Left hindlimb (tissue), 1 donor: ENCODE measurements around the gene ARGLU1.

ENCODE experiments used
- DNase-seq: peaks from one replicate; pipeline ENCODE4 v3.0.0-alpha.2; 2018

ARGLU1 gene

GRCh38 chr13:106498158-106498557, 69.8 kb downstream of the ARGLU1 start:
- DNase-seq, result no peak

DNA sequence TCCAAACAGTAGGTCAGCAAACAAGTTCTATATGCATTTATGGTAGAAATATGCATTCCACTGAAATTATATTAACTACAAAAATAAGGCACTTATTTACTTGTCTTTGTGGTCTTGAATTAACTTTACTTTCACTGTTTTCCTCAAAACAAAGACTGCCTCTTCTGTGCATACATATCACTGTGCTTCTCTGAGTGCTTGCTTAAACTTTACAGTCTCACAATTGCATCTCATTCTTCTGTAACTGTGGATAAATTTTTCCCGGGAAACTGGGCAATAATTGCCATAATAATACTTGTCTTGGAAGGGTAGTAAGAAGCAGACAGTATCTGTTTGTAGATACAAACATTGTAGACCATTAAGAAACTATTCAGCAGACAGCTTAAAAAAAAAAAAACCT, 70.9 kb downstream of the ARGLU1 start:
- no peak for DNase-seq

DNA sequence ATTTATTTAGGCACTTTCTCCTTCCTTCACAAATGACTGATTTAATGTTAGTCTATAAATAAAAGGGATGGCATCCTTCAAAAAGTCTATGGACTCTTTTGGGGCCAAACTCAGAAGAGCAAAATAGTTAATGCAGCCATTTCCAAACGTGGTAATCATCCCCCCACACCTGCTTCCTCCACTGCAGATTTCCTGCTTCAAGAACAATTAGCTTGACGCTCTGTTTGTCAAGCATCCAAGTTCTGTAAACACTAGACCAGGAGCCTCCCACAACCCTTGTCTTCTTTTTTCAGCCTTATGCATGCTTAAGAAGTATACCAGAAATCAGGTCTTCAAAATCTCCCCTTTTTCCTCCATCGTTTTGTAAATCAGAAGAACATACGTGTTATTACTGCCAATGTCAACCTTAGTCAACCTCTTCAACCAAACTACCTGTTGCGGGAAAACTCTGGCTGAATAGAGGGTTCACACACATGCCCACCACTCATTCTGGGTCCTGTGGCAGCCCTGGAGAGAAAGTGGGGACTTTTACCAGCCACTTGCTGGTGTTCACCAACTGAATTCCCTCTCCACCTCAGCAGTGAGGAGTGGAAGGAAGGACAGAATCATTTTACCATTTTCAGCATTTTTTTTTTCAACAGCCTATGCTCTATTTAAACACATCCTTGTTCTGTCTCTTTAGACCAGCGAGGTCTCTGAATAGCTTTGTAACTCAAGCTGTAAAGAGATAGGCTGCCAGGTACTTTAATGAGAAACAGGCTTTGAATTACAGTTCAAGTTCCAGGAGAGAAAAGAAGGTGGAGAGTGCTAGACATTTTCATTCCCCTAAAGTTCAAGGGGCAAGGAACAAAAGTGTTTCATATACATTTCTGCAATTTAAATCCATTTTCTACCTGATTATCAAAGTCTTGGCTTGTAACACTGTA, 71.6 kb downstream of the ARGLU1 start:
- no peak for DNase-seq

DNA sequence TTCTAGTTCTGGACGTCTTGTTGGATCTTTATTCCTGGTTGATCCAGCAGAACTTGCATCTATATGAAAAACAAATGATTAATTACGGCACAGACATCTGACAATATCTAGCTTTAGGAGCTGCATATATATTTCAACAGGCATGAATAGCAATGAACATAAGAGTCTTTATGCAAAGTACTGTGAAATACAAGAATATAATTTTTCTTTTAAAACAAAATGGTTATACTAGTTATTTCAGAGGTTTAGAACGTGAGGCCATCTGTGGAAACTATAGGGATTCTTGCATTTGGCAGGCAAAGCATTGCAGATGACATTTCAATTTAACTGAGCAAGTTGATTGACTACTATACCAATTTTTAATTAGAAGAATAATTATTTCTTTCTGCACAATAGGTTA, 73.0 kb downstream of the ARGLU1 start:
- DNase-seq, result no peak

DNA sequence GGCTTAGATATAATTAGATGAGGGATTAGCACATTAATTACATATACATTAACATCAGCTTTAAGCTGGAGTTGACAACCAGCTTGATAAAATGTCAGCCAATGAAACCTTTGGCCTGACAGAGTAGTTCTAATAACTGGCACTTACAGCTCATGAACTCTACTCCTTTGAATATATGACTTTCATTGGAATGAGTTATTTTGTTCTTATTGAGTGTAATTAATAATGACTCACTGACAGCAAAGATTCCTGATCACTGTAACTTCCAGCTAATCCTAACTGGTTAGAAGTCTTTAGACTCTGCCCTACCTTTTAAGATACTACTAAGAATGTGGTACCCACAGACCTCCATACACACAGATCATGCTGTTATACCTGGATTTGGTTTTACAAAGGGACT, 73.4 kb downstream of the ARGLU1 start:
- no peak for DNase-seq

- no peak for DNase-seq
These were observed 74.3 kb downstream of the ARGLU1 start for GRCh38 chr13:106493533-106494220.

DNA sequence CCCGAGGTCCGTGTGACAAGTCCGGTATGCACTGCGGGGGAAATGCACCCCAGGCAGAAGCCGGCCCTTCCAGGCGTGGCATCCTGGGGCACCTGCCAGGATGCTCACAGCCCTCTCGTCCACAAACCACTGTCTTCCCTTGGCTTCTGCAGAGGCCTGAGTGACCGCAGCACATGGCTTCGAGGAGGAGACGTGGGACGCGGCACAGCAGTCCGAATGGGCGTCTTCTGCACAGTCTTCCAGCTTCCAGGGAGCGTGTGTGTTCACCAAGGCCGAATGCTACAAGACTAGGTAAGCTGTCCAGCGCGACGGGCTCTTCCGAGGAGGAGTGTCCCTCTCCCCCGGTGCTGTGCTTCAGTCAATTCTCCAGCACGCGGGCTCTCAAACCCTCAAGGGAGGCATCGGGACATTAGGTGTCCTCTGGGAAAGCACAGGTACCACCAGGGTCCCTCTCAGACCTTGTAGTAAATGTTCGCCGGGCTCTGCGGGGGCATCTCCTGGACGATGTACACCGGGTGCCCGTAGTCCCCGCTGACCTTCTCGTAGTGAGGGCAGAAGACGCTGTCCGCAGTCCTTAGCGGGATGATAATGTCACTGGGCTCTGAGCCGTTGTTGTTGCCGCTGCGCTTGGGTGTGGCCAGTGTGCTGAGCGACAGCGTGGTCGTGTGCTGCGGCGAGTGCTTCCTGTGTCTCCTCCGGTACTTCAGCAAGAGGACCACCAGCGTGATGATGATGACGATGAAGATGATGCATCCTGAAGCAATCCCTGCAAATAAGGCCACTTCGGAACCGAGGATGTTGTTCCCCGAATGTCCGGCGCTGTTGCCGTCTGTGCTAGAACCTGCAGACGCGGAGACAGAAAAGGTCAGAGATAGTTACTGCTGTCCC, 75.1 kb downstream of the ARGLU1 start:
- no peak for DNase-seq

- DNase-seq, result no peak
These were observed 75.9 kb downstream of the ARGLU1 start for GRCh38 chr13:106491928-106492587.
